ENCODE data around the gene FAM20B.

DNA sequence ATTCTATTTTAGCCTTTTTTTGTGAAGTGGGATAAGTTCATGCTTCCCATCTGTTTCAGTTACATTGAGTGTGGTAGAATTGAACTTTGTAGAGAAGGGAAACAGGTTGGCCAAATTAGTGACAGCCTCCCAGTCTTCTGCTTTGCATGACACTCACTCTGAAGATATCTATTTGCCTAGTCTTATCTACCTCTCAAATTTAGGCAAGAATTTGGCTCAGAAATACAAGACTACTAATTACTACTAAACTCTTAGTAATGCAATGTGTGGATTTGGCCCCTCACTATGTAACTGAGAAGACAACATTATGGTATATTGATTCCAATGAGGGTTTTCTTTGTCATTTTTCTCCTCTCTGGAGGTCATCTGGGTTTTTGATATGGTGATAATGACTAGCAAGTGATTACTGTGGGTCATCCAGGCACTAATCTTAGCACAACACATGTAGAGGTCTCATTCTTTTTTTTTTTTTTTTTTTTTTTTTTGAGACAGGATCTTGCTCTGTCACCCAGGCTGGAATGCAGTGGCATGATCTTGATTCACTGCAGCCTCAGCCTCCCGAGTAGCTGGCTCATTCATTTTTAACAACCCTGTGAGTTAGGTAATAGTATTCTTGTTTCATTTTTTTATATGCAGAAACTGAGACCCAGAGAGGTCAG lies 6.3 kb downstream of the FAM20B start:
- TF ChIP-seq CTCF (IDR thresholded peaks at IDR 0.05) = no peak
- no peak for TF ChIP-seq POLR2A (IDR thresholded peaks at IDR 0.05)

Data from adrenal gland (tissue), 5 donors.